ENCODE data around the gene RIPPLY3. TPM values are rescaled to one million over a fixed set of nuclear protein-coding genes. Genes with fewer than 3 reads are reported as not detected.

Gene RIPPLY3
- total RNA-seq, 1 donor from 2014 or later, result not detected

DNA sequence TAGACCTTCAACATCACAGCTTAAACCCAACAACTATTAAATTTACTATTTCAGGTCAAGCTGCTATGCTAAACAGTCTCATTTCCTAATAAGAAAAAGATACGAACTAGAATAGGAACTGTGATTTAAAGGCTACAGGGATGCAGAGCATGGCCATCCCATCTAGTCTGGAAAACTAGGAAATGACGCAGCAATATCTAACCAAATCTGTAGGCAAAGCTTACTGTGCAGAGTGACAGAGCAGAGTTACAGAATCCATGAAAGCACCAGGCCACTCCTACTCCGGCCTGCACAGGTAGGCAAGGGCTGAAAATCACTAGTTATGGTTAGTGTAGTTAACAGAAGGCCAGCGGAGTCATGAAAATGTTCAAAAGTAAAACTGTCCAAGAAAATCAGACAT, 42.1 kb upstream of the RIPPLY3 start:
- intact Hi-C loops (cut with micrococcal nuclease), result no loop called here
- Mint-ChIP-seq H3K27ac (no peak overlapping the region), H3K36me3 (ENCODE audit: low read depth) (peaks cover 7% of the 10 kb centered on the region), H3K27me3 (no peaks in the 10 kb centered on the region), H3K4me1 (peaks cover 20% of the 10 kb centered on the region), H3K9me3 (no peaks in the 10 kb centered on the region), H3K4me3 (no peak overlapping the region)
- no peak for ATAC-seq (ENCODE audit: low read depth)
- CTCF ChIA-PET, result interaction anchor here (3.9 kb wide), 1 partner anchor 26 kb away, joined by 24 read pairs; no protein-coding TSS in a partner anchor
- TF ChIP-seq, protein P1, sequence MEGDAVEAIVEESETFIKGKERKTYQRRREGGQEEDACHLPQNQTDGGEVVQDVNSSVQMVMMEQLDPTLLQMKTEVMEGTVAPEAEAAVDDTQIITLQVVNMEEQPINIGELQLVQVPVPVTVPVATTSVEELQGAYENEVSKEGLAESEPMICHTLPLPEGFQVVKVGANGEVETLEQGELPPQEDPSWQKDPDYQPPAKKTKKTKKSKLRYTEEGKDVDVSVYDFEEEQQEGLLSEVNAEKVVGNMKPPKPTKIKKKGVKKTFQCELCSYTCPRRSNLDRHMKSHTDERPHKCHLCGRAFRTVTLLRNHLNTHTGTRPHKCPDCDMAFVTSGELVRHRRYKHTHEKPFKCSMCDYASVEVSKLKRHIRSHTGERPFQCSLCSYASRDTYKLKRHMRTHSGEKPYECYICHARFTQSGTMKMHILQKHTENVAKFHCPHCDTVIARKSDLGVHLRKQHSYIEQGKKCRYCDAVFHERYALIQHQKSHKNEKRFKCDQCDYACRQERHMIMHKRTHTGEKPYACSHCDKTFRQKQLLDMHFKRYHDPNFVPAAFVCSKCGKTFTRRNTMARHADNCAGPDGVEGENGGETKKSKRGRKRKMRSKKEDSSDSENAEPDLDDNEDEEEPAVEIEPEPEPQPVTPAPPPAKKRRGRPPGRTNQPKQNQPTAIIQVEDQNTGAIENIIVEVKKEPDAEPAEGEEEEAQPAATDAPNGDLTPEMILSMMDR (IDR thresholded peaks at IDR 0.05), result no peak
- no peak for DNase-seq
- POLR2A ChIA-PET, result no interaction called here

DNA sequence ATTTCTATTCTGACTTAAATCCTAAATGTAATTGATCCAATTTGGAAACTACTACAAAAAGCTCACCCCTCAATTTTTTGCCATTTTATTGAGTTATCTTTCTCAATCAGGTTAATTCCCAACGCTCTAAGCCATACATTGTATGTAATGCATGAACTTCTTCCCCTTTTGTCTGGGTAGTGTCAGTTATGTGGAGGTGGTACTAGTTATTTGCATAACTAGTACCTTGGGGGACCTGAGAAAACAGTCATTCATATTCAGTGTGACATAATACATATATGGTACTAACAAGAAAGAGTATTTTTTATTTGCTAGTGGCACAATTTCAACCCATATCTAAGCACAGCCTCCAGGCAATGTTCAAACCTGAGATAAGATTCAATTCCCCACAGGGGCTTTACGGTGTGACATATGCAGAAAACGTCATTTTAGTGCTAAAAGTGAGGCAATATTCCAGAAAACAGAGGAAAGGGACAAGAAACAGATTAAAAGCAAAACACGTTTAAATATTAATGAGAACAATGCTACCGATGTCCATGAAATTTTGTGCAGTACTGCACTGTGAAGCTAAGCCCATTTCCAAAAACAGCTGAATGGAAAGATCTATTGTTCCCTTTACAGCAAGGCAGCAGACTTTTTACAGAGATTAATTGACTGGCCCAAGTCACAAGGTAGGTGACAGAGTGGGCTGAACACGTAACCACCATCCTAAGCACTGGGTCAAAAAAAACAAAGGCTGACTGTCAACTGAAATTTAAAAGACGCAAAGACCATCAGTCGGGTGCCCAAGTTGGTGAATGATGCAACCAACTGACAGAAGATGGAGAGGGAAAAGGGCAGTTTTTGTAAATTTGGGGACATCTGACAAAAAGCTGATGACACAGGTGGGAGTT, 41.4 kb upstream of the RIPPLY3 start:
- CTCF ChIA-PET, result interaction anchor here (1.5 to 3.9 kb wide), 3 partner anchors 11 to 25 kb away, joined by 4 to 24 read pairs (median 16); no protein-coding TSS in a partner anchor

DNA sequence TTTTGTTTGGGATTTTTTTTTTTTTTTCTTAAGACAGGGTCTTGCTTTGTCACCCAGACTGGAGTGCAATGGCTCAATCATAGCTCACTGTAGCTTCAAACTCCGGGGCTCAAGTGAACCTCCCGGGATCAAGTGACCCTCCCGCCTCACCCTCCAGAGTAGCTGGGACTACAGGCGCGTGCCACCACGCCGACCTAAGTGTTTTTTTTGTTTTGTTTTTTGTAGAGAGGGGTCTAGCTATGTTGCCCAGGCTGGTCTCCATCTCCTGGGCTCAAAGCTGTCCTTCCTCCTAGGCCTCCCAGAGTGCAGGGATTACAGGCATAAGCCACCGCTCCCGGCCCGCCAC, 40.8 kb upstream of the RIPPLY3 start:
- TF ChIP-seq, protein P1 (IDR thresholded peaks at IDR 0.05), result no peak
- ChIA-PET POLR2A (interaction anchor here (0.7 to 2.7 kb wide), 5 partner anchors 11 to 190 kb away, joined by 3 to 16 read pairs (median 7); no protein-coding TSS in a partner anchor), CTCF (interaction anchor here (1.5 to 3.9 kb wide), 3 partner anchors 11 to 25 kb away, joined by 4 to 24 read pairs (median 16); no protein-coding TSS in a partner anchor)
- intact Hi-C loops (cut with micrococcal nuclease), result loop anchor here (1.0 to 5.0 kb wide), 6 partner anchors 24 to 597 kb away; partner anchors contain the start of genes DYRK1A, PIGP, TTC3 and VPS26C
- Mint-ChIP-seq H3K4me3 (peak overlapping the region; percentile 85), H3K9me3 (no peaks in the 10 kb centered on the region), H3K27me3 (no peaks in the 10 kb centered on the region), H3K36me3 (ENCODE audit: low read depth) (peaks cover 4% of the 10 kb centered on the region), H3K27ac (peak overlapping the region; percentile 80), H3K4me1 (peaks cover 20% of the 10 kb centered on the region)
- ATAC-seq (ENCODE audit: low read depth) (no peak), DNase-seq (no peak)

More for the DNA sequence above, 41.4 kb upstream of the RIPPLY3 start:
- POLR2A ChIA-PET, result interaction anchor here (0.7 to 2.7 kb wide), 5 partner anchors 12 to 190 kb away, joined by 3 to 16 read pairs (median 7); no protein-coding TSS in a partner anchor
- H3K4me1 Mint-ChIP-seq, result peaks cover 20% of the 10 kb centered on the region
- peaks cover 7% of the 10 kb centered on the region for H3K36me3 Mint-ChIP-seq (ENCODE audit: low read depth)
- H3K27ac Mint-ChIP-seq, result peak overlapping the region; percentile 80
- TF ChIP-seq, protein P1 (IDR thresholded peaks at IDR 0.05), result no peak
- DNase-seq (no peak), ATAC-seq (ENCODE audit: low read depth) (no peak)
- H3K27me3 Mint-ChIP-seq, result no peaks in the 10 kb centered on the region
- H3K4me3 Mint-ChIP-seq, result peak overlapping the region; percentile 85
- intact Hi-C loops (cut with micrococcal nuclease), result loop anchor here (5.0 kb wide), 2 partner anchors 402 to 597 kb away; partner anchors contain the start of gene DYRK1A
- H3K9me3 Mint-ChIP-seq, result no peaks in the 10 kb centered on the region

DNA sequence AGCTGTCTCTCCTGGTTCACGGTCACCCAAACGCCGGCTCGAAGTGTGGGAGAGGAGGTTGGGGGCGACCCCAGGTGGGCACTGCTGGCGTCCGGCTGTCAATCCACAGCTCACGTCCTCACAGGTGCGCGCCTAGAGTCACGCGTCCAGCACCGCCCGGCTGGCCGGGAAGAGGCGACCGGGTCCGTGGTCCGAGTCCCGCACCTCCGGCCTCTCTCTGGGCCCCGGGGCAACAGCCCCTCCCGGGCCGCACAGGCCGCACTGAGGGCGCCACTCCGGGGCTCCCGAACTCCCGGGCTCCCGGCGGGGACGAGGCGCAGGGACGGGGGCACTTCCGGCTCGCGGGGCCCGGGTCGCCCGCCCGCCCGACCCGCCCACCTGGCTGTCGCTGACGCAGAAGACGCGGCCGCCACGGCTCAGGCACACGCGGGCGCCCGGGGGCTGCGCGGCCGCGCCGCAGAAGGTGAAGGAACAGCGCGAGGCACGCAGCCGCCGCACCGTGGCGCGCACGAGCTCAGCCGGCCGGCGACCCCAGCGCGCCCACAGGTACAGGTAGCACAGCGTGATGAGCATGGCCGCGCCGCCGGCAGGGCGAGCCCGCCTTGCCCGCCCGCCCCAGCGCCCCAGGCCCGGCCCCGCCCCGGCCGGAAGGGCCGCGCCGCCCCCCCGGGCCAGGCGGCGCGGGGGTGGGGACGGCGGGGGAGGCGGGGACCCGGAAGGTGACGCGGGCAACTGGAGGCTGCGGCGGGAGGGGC, 40.3 kb upstream of the RIPPLY3 start, which contains the start of gene HLCS:
Gene HLCS (minus strand): TSS at position 604 of the 755 bp plus-strand sequence. CDS start 31 bp downstream, at position 573.
- intact Hi-C loops (cut with micrococcal nuclease), result loop anchor here (1.0 to 5.0 kb wide), 6 partner anchors 23 to 596 kb away; partner anchors contain the start of genes DYRK1A, PIGP, TTC3 and VPS26C
- ChIA-PET POLR2A (interaction anchor here (0.7 to 2.7 kb wide), 5 partner anchors 10 to 189 kb away, joined by 3 to 16 read pairs (median 7); no protein-coding TSS in a partner anchor), CTCF (interaction anchor here (1.0 to 3.9 kb wide), 4 partner anchors 10 to 24 kb away, joined by 3 to 24 read pairs (median 10); no protein-coding TSS in a partner anchor)
- peak; percentile 77 for DNase-seq
- H3K27ac Mint-ChIP-seq, result peak within 1 kb of the TSS; percentile 80
- H3K4me3 Mint-ChIP-seq, result peak within 1 kb of the TSS; percentile 85
- TF ChIP-seq, protein P1 (IDR thresholded peaks at IDR 0.05), result no peak
- H3K36me3 Mint-ChIP-seq (ENCODE audit: low read depth), result no peaks in the 10 kb centered on the region
- H3K4me1 Mint-ChIP-seq, result peaks cover 20% of the 10 kb centered on the region
- H3K27me3 Mint-ChIP-seq, result no peaks in the 10 kb centered on the region
- peak; percentile 92 for ATAC-seq (ENCODE audit: low read depth)
- no peaks in the 10 kb centered on the region for H3K9me3 Mint-ChIP-seq
